Psoas muscle (tissue), 8 donors: ENCODE measurements around the gene C6orf52. TPM values are rescaled to one million over a fixed set of nuclear protein-coding genes. Genes with fewer than 3 reads are reported as not detected.

Experiments
- ATAC-seq, 4 donors: fragments of 200-7000 bp; cut with Tn5 transposase; one replicate each; pipeline ENCODE4 v1.9.1; 2020; ENCODE audit warnings: moderate library complexity in 3 of 4, mild to moderate bottlenecking in 2 of 4
- DNase-seq, 2 donors: peaks; one replicate each; pipeline ENCODE4 v3.0.0-alpha.2; 2020
- H3K27ac ChIP-seq: fragments of 200-600 bp; one replicate; pipeline ENCODE4 v1.8.0; 2022
- H3K27me3 ChIP-seq, 3 donors: fragments of 200-600 bp in 1 of 3; one replicate each; pipeline versions ENCODE4 v1.6.1 to v1.8.0; 2013 to 2022; ENCODE audit warnings: low read length in 2 of 3, mild to moderate bottlenecking in 2 of 3, moderate library complexity in 1 of 3; ENCODE audit not compliant: insufficient read depth in 3 of 3
- H3K36me3 ChIP-seq, 2 donors: fragments of 200-600 bp in 1 of 2; one replicate each; pipeline versions ENCODE4 v1.6.1 to v1.8.0; 2013 to 2022; ENCODE audit warnings: low read depth in 1 of 2, mild to moderate bottlenecking in 1 of 2, moderate library complexity in 1 of 2; ENCODE audit not compliant: insufficient read depth in 1 of 2
- H3K4me1 ChIP-seq: fragments of 200-600 bp; one replicate; pipeline ENCODE4 v1.8.0; 2022
- H3K4me3 ChIP-seq: fragments of 200-600 bp; one replicate; pipeline ENCODE4 v1.8.0; 2022; ENCODE audit warnings: mild to moderate bottlenecking
- H3K9me3 ChIP-seq: fragments of 200-600 bp; one replicate; pipeline ENCODE4 v1.8.0; 2022
- WGBS, 3 donors: extraction: QIAGEN DNeasy Blood & Tissue Kit; methylation state at CpG; one replicate each; pipeline versions ENCODE4 v1.1.6 to v1.1.7; 2013; 5-methylcytosine and 5-hydroxymethylcytosine counted together
- intact Hi-C, 2 donors: fragments of 100-400 bp; cut with DNase I; formaldehyde crosslinking; loops; one replicate each; pipeline versions ENCODE4 v1.11.0 to v1.14.2; 2022
- polyA plus RNA-seq, 3 donors: library from polyadenylated mRNA; stranded (reverse); fragments of 200-250 nt; gene quantifications; one replicate each; pipeline ENCODE4 v1.2.3, GENCODE V29; 2013
- total RNA-seq, 4 donors: library from RNA; stranded (reverse); fragmentation: NEBNext Ultra II Directional in 2 of 4; extraction: Animal tissue kit (Norgen Biotek cat#: 25700) in 2 of 4; gene quantifications; one replicate each; pipeline versions ENCODE4 v1.2.1 to v1.2.4, GENCODE V29; 2021 to 2023
- TF ChIP-seq, protein P1 (sequence below): fragments of 200-600 bp; IDR thresholded peaks from one replicate; pipeline ENCODE4 v1.8.0; 2022; ENCODE audit warnings: antibody characterized with exemption
- donor health status: healthy with polysubstance abuse.
- donor health status: DM: no; HTN: no; CAD: no; lungs with moderate emphysema.
- donor health status: Bipolar disorder and iron deficiency.
- donor health status: healthy.
- donor health status: DM: yes; HTN: yes; CAD: no.
- donor health status: DM: no; HTN: no; CAD: no.
- donor health status: DM: no; HTN: no; CAD: no.
- donor health status: DM: yes; HTN: yes; CAD: no.

The C6orf52 gene
- total and polyA plus RNA-seq, 7 donors = 0.33 to 1.5 (median 0.61) TPM

DNA sequence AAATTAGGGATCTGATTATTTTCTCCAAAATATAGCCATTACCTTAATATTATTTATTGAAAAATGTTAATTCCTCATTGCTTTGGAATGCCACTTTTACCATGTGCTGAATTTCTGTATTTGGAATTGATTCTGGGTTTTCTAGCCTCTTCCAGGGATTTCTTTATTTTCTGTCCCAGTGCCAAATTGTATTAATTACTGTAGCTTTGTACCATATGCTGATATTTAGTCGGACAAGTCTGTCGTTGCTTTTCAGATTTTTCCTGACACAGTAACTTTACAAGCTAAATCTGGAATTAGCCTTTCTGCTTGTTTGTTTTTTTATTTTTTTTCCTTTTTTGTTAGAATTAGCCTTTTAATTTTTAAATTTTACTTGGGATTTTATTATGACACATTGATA lies 42.3 kb upstream of the C6orf52 start:
- Histone ChIP-seq H3K4me3 (no peak overlapping the region), H3K4me1 (no peaks in the 10 kb centered on the region), H3K27ac (no peak overlapping the region), H3K36me3 (peaks cover 2 to 18% of the 10 kb centered on the region in 2 donors), H3K27me3 (no peaks in the 10 kb centered on the region), H3K9me3 (no peaks in the 10 kb centered on the region)
- 43 to 53% (median 46%) methylated on average over 2 of the region's 2 CpGs for WGBS, 3 donors
- intact Hi-C loops = no loop called here
- no peak for DNase-seq
- TF ChIP-seq, protein P1, sequence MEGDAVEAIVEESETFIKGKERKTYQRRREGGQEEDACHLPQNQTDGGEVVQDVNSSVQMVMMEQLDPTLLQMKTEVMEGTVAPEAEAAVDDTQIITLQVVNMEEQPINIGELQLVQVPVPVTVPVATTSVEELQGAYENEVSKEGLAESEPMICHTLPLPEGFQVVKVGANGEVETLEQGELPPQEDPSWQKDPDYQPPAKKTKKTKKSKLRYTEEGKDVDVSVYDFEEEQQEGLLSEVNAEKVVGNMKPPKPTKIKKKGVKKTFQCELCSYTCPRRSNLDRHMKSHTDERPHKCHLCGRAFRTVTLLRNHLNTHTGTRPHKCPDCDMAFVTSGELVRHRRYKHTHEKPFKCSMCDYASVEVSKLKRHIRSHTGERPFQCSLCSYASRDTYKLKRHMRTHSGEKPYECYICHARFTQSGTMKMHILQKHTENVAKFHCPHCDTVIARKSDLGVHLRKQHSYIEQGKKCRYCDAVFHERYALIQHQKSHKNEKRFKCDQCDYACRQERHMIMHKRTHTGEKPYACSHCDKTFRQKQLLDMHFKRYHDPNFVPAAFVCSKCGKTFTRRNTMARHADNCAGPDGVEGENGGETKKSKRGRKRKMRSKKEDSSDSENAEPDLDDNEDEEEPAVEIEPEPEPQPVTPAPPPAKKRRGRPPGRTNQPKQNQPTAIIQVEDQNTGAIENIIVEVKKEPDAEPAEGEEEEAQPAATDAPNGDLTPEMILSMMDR = no peak
- no peak for ATAC-seq

DNA sequence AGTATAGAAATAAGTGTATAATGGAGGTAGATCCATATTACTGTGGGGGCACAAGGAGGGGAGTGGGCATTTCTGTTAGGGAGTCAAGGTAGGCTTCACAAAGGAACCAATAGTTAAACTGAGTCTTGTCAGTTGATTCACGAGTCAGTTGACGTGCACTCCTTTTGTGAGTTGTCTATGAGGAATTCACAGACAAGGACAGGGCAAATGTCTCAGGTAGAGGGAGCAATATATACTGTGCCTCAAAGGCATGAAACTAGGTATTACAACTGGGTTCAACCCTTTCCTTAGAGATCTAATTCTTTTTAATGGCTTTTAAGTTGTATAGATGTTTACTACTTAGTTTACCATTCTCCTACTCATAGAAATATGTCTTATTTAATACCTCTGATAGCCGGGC lies 39.4 kb upstream of the C6orf52 start:
- no peaks in the 10 kb centered on the region for H3K9me3 ChIP-seq
- no peak overlapping the region for H3K27ac ChIP-seq
- intact Hi-C loops = no loop called here
- TF ChIP-seq, protein P1 = no peak
- ATAC-seq (no peak), DNase-seq (no peak)
- H3K4me3 ChIP-seq = no peak overlapping the region
- 89 to 96% (median 95%) methylated on average over 3 of the region's 3 CpGs for WGBS, 3 donors
- no peaks in the 10 kb centered on the region for H3K27me3 ChIP-seq
- peaks cover 9% of the 10 kb centered on the region for H3K4me1 ChIP-seq
- peaks cover 2 to 44% of the 10 kb centered on the region in 2 donors for H3K36me3 ChIP-seq

DNA sequence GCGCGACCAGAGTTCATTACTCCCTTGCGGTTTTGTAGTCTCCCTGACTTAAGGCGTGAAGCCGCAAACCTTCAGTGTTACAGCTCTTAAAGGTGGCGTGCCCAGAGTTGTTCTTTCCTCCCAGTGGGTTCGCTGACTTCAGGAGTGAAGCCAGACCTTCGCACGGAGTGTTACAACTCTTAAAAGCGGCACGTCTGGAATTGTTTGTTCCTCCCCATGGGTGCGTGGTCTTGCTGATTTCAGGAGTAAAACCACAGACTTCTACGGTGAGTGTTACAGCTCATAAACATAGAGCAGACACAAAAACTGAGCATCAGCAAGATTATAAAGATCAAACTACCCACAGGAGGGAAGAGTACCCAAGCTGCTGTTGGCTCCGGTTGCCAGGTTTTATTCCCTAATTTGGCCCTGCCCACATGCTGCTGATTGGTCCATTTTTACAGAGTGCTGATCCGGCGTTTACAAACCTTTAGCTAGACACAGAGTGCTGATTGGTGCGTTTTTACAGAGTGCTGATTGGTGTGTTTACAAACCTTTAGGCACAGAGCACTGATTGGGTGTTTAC lies 38.8 kb upstream of the C6orf52 start:
- peaks cover 9% of the 10 kb centered on the region for H3K4me1 ChIP-seq
- TF ChIP-seq, protein P1 = no peak
- H3K27me3 ChIP-seq = no peaks in the 10 kb centered on the region
- 74 to 78% (median 75%) methylated on average over 17 of the region's 17 CpGs for WGBS, 3 donors
- DNase-seq = no peak
- intact Hi-C loops = no loop called here
- H3K4me3 ChIP-seq = no peak overlapping the region
- ATAC-seq = no peak
- no peak overlapping the region for H3K27ac ChIP-seq
- H3K9me3 ChIP-seq = no peaks in the 10 kb centered on the region
- H3K36me3 ChIP-seq = peaks cover 2 to 50% of the 10 kb centered on the region in 2 donors

DNA sequence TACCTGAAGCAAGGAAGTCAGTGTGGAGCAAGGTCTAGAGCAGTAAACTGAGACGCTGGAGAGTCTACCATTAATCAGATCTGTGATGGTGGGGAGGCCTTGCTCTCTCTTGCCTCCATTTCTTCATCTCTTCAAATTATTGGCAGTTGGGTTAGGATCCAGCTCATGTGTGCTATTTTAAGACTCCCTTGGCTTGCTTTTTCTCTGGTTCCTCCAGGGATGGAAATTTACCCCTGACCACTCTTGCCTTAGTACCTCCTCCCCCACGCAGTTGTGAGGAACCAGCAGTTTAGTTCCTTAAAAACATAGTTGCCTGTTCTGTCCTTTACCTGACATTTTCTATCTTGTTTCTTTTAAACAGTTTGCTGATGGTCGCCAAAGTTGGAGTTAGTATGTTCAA lies 35.8 kb upstream of the C6orf52 start:
- H3K27ac ChIP-seq = peak overlapping the region; percentile 36
- peak in 3 of 4 donors; percentile 30 to 71 (median 45) for ATAC-seq
- peaks cover 2 to 72% of the 10 kb centered on the region in 2 donors for H3K36me3 ChIP-seq
- DNase-seq = no peak
- TF ChIP-seq, protein P1 = no peak
- H3K4me1 ChIP-seq = peaks cover 9% of the 10 kb centered on the region
- H3K9me3 ChIP-seq = no peaks in the 10 kb centered on the region
- 58 to 74% (median 59%) methylated on average over 3 of the region's 3 CpGs for WGBS, 3 donors
- intact Hi-C loops = no loop called here
- H3K4me3 ChIP-seq = no peak overlapping the region
- H3K27me3 ChIP-seq = no peaks in the 10 kb centered on the region

DNA sequence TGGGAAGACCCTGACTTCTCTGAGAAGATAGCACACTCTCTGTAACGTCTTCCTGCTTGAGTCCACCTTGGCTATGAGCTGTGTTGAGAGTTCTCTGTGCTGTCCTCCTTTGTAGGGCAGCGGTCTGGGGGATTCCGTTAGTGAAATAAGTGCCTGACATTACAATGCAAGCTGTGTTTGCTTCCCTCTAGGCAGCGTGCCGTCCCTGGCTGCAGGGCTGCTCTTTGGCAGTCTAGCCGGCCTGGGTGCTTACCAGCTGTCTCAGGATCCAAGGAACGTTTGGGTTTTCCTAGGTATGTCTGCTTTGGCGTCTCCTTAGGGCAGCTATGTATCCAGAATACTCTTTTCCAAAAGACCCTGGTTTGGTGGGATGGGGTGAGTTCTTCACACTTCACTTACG lies 31.3 kb upstream of the C6orf52 start:
- H3K27ac ChIP-seq = no peak overlapping the region
- DNase-seq (no peak), ATAC-seq (no peak)
- peaks cover 0 to 46% of the 10 kb centered on the region in 2 donors for H3K36me3 ChIP-seq
- no peaks in the 10 kb centered on the region for H3K9me3 ChIP-seq
- intact Hi-C loops = no loop called here
- H3K4me3 ChIP-seq = no peak overlapping the region
- TF ChIP-seq, protein P1 = no peak
- 60 to 86% (median 70%) methylated on average over 9 of the region's 9 CpGs for WGBS, 3 donors
- no peaks in the 10 kb centered on the region for H3K27me3 ChIP-seq
- H3K4me1 ChIP-seq = peaks cover 31% of the 10 kb centered on the region
